ENCODE measurements around the gene UTS2.

Gene UTS2

DNA sequence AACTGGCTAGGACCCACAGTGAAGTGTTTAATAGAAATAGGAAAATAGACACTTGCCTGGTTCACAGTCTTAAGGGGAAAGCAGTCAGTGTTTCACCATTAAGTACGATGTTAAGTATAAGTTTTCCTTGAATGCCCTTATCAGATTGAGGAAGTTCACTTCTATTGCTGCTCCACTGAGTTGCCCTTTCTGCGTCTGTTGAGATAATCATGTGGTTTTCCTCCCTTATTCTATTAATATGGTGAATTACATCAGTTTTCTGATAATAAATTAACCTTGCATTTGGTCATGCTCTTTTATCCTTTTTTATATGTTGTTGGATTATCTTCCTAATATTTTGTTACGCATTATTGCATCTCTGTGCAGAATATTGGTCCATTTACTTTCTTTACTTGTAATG lies 21.4 kb downstream of the UTS2 start:
- no peaks in the 10 kb centered on the region for H3K9me3 ChIP-seq (ENCODE audit: control insufficient read depth, low read length)
- H3K36me3 ChIP-seq (ENCODE audit: control insufficient read depth, insufficient read depth, low read length) = no peaks in the 10 kb centered on the region
- H3K4me3 ChIP-seq (ENCODE audit: low read length) = no peak overlapping the region
- no peaks in the 10 kb centered on the region for H3K4me1 ChIP-seq (ENCODE audit: control insufficient read depth, insufficient read depth, low read length)
- no peaks in the 10 kb centered on the region for H3K27me3 ChIP-seq (ENCODE audit: control insufficient read depth, insufficient read depth, low read length)
- H3K9ac ChIP-seq (ENCODE audit: low read length) = no peak overlapping the region

- Histone ChIP-seq H3K4me1 (ENCODE audit: control insufficient read depth, insufficient read depth, low read length) (no peaks in the 10 kb centered on the region), H3K9ac (ENCODE audit: low read length) (peak overlapping the region; percentile 32), H3K27me3 (ENCODE audit: control insufficient read depth, insufficient read depth, low read length) (no peaks in the 10 kb centered on the region), H3K9me3 (ENCODE audit: control insufficient read depth, low read length) (no peaks in the 10 kb centered on the region), H3K36me3 (ENCODE audit: control insufficient read depth, insufficient read depth, low read length) (no peaks in the 10 kb centered on the region), H3K4me3 (ENCODE audit: low read length) (no peak overlapping the region)
Observed at GRCh38 chr1:7827126-7827955, 25.5 kb downstream of the UTS2 start.

- Histone ChIP-seq H3K4me1 (ENCODE audit: control insufficient read depth, insufficient read depth, low read length) (no peaks in the 10 kb centered on the region), H3K9ac (ENCODE audit: low read length) (no peak overlapping the region), H3K36me3 (ENCODE audit: control insufficient read depth, insufficient read depth, low read length) (peaks cover 4% of the 10 kb centered on the region), H3K27me3 (ENCODE audit: control insufficient read depth, insufficient read depth, low read length) (no peaks in the 10 kb centered on the region), H3K4me3 (ENCODE audit: low read length) (no peak overlapping the region), H3K9me3 (ENCODE audit: control insufficient read depth, low read length) (no peaks in the 10 kb centered on the region)
Observed at GRCh38 chr1:7826363-7826762, 26.5 kb downstream of the UTS2 start.

DNA sequence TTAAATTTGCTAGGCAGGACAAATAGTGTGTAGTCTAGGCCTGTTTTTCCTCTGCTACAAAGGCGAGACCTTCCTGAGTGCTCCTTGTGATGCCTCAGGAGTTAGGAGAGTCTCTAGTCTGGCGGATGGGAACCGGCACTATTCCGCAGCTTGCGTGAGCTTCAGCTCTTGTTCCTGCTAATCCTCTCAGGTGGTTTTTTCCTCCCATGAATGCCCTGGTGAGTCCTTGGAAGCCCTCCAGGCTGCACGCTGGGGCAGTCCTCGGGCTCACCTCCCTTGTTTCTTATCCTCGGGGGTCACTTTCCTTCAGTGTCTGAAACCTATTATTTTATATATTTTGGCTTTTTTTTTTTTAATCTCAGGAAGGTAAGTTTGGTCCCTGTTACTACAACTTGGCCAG lies 28.2 kb downstream of the UTS2 start:
- Histone ChIP-seq H3K27me3 (ENCODE audit: control insufficient read depth, insufficient read depth, low read length) (no peaks in the 10 kb centered on the region), H3K36me3 (ENCODE audit: control insufficient read depth, insufficient read depth, low read length) (peaks cover 10% of the 10 kb centered on the region), H3K9me3 (ENCODE audit: control insufficient read depth, low read length) (no peaks in the 10 kb centered on the region), H3K4me3 (ENCODE audit: low read length) (no peak overlapping the region), H3K9ac (ENCODE audit: low read length) (no peak overlapping the region), H3K4me1 (ENCODE audit: control insufficient read depth, insufficient read depth, low read length) (no peaks in the 10 kb centered on the region)

DNA sequence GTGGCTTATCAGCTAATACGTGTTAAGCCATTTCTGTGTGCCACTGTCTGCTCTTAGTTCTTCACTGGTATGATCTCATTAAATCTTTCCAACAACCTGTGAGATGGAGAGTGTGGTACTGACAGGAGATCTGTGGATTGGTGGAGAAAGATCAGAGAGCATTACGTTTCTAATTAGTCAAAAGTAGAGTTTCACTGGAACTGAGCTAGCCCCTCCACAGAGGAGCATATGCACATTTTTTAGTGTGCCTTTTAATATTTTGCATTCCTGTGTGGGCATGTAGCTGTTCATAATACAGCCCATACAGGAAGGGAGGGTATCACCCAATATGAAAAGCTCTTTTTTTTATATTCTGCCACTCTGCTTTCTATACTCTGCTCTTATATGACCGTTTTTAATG lies 31.6 kb downstream of the UTS2 start:
- no peaks in the 10 kb centered on the region for H3K9me3 ChIP-seq (ENCODE audit: control insufficient read depth, low read length)
- H3K27me3 ChIP-seq (ENCODE audit: control insufficient read depth, insufficient read depth, low read length) = no peaks in the 10 kb centered on the region
- peaks cover 10% of the 10 kb centered on the region for H3K36me3 ChIP-seq (ENCODE audit: control insufficient read depth, insufficient read depth, low read length)
- no peak overlapping the region for H3K4me3 ChIP-seq (ENCODE audit: low read length)
- H3K9ac ChIP-seq (ENCODE audit: low read length) = no peak overlapping the region
- no peaks in the 10 kb centered on the region for H3K4me1 ChIP-seq (ENCODE audit: control insufficient read depth, insufficient read depth, low read length)

- no peak overlapping the region for H3K9ac ChIP-seq (ENCODE audit: low read length)
- H3K27me3 ChIP-seq (ENCODE audit: control insufficient read depth, insufficient read depth, low read length) = no peaks in the 10 kb centered on the region
- peaks cover 9% of the 10 kb centered on the region for H3K36me3 ChIP-seq (ENCODE audit: control insufficient read depth, insufficient read depth, low read length)
- H3K9me3 ChIP-seq (ENCODE audit: control insufficient read depth, low read length) = peaks cover 4% of the 10 kb centered on the region
- no peak overlapping the region for H3K4me3 ChIP-seq (ENCODE audit: low read length)
- no peaks in the 10 kb centered on the region for H3K4me1 ChIP-seq (ENCODE audit: control insufficient read depth, insufficient read depth, low read length)
Observed at GRCh38 chr1:7813677-7814373, 39.0 kb downstream of the UTS2 start.

- Histone ChIP-seq H3K36me3 (ENCODE audit: control insufficient read depth, insufficient read depth, low read length) (peaks cover 9% of the 10 kb centered on the region), H3K9ac (ENCODE audit: low read length) (no peak overlapping the region), H3K27me3 (ENCODE audit: control insufficient read depth, insufficient read depth, low read length) (no peaks in the 10 kb centered on the region), H3K4me3 (ENCODE audit: low read length) (no peak overlapping the region), H3K9me3 (ENCODE audit: control insufficient read depth, low read length) (peaks cover 4% of the 10 kb centered on the region), H3K4me1 (ENCODE audit: control insufficient read depth, insufficient read depth, low read length) (no peaks in the 10 kb centered on the region)
Observed at GRCh38 chr1:7811476-7811875, 41.4 kb downstream of the UTS2 start.

- Histone ChIP-seq H3K27me3 (ENCODE audit: control insufficient read depth, insufficient read depth, low read length) (no peaks in the 10 kb centered on the region), H3K9ac (ENCODE audit: low read length) (no peak overlapping the region), H3K9me3 (ENCODE audit: control insufficient read depth, low read length) (peaks cover 4% of the 10 kb centered on the region), H3K4me1 (ENCODE audit: control insufficient read depth, insufficient read depth, low read length) (no peaks in the 10 kb centered on the region), H3K36me3 (ENCODE audit: control insufficient read depth, insufficient read depth, low read length) (peaks cover 9% of the 10 kb centered on the region), H3K4me3 (ENCODE audit: low read length) (no peak overlapping the region)
Observed at GRCh38 chr1:7810395-7810794, 42.5 kb downstream of the UTS2 start.

DNA sequence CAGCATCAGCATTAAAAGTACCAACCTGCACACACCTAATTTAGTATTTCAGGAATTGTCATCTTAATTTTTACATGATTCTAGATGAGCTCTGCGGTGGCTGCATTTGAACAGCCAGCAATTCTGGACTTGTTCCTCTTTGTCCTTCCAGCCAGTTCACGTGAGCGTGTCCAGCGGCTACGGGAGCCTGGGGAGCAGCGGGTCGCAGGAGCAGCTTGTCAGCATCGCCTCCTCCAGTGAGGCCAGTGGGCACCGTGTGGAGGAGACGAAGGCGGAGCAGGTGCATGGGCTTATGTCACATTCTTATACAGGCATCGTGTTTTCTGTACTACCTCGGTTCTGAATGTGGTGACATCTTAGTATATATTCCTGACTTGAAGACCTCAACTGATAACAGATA lies 43.1 kb downstream of the UTS2 start:
- peaks cover 9% of the 10 kb centered on the region for H3K36me3 ChIP-seq (ENCODE audit: control insufficient read depth, insufficient read depth, low read length)
- no peak overlapping the region for H3K4me3 ChIP-seq (ENCODE audit: low read length)

DNA sequence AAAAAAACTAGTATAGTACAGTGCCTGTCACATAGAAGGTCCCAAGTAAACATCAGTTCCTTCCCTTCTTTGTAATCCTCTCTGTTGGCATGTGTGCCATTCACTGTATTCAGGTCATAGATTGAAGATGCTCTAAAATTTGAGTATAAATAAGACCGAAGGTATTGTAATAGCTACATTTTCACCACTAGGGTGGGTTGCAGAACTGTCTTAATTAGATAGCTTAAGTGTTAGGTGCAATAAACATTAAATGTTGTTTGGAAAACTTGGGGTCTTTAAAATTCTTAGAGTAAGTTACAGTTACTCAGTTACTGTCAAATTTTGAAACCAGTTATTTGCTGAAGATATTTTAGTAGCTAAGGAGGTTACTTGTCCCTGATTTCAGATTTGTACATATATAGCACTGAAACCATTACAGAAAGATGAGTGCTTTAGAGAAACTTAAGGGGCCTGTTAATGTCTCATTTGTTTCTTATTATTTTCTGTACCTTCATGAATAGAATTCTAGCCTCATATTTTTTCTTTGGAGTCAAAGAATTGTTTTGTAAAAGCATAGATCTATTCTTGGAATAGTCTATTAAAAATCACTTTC lies 44.5 kb downstream of the UTS2 start:
- H3K4me3 ChIP-seq (ENCODE audit: low read length) = no peak overlapping the region
- H3K9me3 ChIP-seq (ENCODE audit: control insufficient read depth, low read length) = no peaks in the 10 kb centered on the region
- peaks cover 3% of the 10 kb centered on the region for H3K36me3 ChIP-seq (ENCODE audit: control insufficient read depth, insufficient read depth, low read length)
- no peak overlapping the region for H3K9ac ChIP-seq (ENCODE audit: low read length)
- H3K4me1 ChIP-seq (ENCODE audit: control insufficient read depth, insufficient read depth, low read length) = no peaks in the 10 kb centered on the region
- no peaks in the 10 kb centered on the region for H3K27me3 ChIP-seq (ENCODE audit: control insufficient read depth, insufficient read depth, low read length)

More for the DNA sequence above, 43.1 kb downstream of the UTS2 start:
- no peak overlapping the region for H3K9ac ChIP-seq (ENCODE audit: low read length)
- H3K9me3 ChIP-seq (ENCODE audit: control insufficient read depth, low read length) = peaks cover 4% of the 10 kb centered on the region
- no peaks in the 10 kb centered on the region for H3K27me3 ChIP-seq (ENCODE audit: control insufficient read depth, insufficient read depth, low read length)
- no peaks in the 10 kb centered on the region for H3K4me1 ChIP-seq (ENCODE audit: control insufficient read depth, insufficient read depth, low read length)

- Histone ChIP-seq H3K9me3 (ENCODE audit: control insufficient read depth, low read length) (no peaks in the 10 kb centered on the region), H3K9ac (ENCODE audit: low read length) (no peak overlapping the region), H3K4me1 (ENCODE audit: control insufficient read depth, insufficient read depth, low read length) (no peaks in the 10 kb centered on the region), H3K27me3 (ENCODE audit: control insufficient read depth, insufficient read depth, low read length) (no peaks in the 10 kb centered on the region), H3K36me3 (ENCODE audit: control insufficient read depth, insufficient read depth, low read length) (no peaks in the 10 kb centered on the region), H3K4me3 (ENCODE audit: low read length) (no peak overlapping the region)
Observed at GRCh38 chr1:7805460-7805859, 47.4 kb downstream of the UTS2 start.

Measured in mucosa of stomach (tissue), 1 donor.